Measurements from ENCODE around the gene ATP5PO. TPM values are rescaled to one million over a fixed set of nuclear protein-coding genes. Genes with fewer than 3 reads are reported as not detected.

The ATP5PO gene
- polyA plus RNA-seq, 4 donors = 206 to 904 (median 590) TPM

DNA sequence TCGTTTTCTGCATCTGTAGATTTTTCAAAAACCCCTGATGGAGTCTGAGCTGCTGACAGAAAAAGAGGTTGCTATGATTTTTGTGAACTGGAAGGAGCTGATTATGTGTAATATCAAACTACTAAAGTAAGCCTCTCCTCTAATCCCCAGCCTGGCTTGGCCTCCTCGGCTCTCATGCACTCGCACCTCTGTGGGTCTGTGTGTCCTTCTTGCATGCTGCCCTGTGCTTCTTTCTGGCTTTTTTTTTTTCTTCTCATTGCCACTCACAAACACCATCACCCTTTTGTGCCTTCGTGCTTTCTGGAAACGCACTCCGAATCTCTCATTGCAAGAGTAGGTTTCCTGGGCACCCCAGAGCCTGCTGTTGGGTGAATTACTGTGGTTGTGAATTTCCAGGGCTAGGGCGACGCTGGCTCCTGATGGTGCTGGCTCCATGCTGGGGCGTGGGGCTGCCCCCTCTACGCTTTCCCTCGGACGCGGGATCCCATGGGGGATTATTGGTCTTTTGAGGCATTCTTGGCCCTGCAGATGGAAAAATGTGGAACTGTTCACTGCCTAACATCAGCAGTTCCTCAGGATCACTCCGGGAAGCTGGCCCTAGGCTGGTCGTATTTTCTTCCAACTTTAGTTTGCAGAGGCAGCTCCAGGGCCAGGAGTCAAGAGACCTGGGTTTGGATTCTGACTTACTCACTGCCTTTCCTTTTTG is 56.8 kb downstream of the ATP5PO start:
- Histone ChIP-seq H3K27ac (ENCODE audit: low read depth in 1 of 3, low read length in 2 of 3) (no peak overlapping the region), H3K9me3 (ENCODE audit: control insufficient read depth in 2 of 2, insufficient read depth in 1 of 2, low read depth in 1 of 2, low read length in 1 of 2) (no peaks in the 10 kb centered on the region), H3K4me3 (ENCODE audit: low read depth in 1 of 3, low read length in 3 of 3) (no peak overlapping the region), H3K27me3 (ENCODE audit: control insufficient read depth in 3 of 3, insufficient read depth in 3 of 3, low read length in 3 of 3) (no peaks in the 10 kb centered on the region), H3K4me1 (ENCODE audit: control insufficient read depth in 3 of 3, insufficient read depth in 2 of 3, low read depth in 1 of 3, low read length in 2 of 3) (no peaks in the 10 kb centered on the region), H3K36me3 (ENCODE audit: control insufficient read depth in 3 of 3, insufficient read depth in 2 of 3, low read depth in 1 of 3, low read length in 3 of 3) (no peaks in the 10 kb centered on the region)
- FAIRE-seq (no peak), DNase-seq (no peak)
- 77 to 84% (median 83%) methylated on average over 15 of the region's 15 CpGs for WGBS, 3 donors

DNA sequence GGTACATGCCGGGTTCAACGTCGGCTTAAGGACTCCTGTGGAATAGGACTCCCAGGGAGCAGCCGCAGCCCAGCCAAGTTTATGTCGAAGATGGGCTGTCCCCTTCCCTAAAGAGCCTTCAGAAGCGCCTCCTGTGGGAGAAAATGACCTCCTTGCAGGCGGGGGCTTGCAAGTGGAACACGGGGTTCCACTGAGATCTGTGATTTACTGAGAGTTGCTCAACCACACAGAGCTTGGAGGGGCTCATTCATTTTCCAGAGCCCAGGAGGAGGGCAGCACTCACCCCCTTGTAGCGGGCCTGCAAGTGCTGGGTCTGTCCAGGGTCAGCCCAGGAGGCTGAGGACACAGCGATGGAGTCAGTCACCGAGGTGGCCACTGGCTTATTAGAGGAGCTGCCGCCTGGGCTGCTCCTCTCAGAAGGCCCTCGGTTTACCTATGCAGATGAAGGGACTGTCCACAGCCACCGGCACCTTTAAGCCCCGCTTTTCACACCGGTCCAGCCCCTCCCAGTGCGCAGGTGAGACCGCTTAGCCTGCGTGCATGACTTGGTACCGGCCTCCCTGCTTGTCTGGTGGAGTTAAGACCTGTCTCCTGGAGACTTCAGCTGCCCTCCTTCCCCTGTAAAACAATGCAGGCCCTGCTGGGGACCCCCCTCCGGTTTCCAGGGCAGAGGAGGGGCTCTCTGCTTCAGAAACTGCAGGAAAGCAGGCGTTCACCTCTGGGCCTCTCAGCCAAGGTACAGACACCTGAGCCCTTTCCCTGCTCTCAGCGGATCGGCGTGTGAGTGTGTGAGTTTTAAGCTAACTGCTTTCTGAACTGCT is 57.5 kb downstream of the ATP5PO start:
- no peaks in the 10 kb centered on the region for H3K36me3 ChIP-seq (ENCODE audit: control insufficient read depth in 3 of 3, insufficient read depth in 2 of 3, low read depth in 1 of 3, low read length in 3 of 3)
- WGBS, 3 donors = 80 to 83% (median 81%) methylated on average over 25 of the region's 25 CpGs
- FAIRE-seq (no peak), DNase-seq (no peak)
- H3K4me3 ChIP-seq (ENCODE audit: low read depth in 1 of 3, low read length in 3 of 3) = no peak overlapping the region
- no peaks in the 10 kb centered on the region for H3K9me3 ChIP-seq (ENCODE audit: control insufficient read depth in 2 of 2, insufficient read depth in 1 of 2, low read depth in 1 of 2, low read length in 1 of 2)
- H3K4me1 ChIP-seq (ENCODE audit: control insufficient read depth in 3 of 3, insufficient read depth in 2 of 3, low read depth in 1 of 3, low read length in 2 of 3) = no peaks in the 10 kb centered on the region
- no peak overlapping the region for H3K27ac ChIP-seq (ENCODE audit: low read depth in 1 of 3, low read length in 2 of 3)
- H3K27me3 ChIP-seq (ENCODE audit: control insufficient read depth in 3 of 3, insufficient read depth in 3 of 3, low read length in 3 of 3) = no peaks in the 10 kb centered on the region

DNA sequence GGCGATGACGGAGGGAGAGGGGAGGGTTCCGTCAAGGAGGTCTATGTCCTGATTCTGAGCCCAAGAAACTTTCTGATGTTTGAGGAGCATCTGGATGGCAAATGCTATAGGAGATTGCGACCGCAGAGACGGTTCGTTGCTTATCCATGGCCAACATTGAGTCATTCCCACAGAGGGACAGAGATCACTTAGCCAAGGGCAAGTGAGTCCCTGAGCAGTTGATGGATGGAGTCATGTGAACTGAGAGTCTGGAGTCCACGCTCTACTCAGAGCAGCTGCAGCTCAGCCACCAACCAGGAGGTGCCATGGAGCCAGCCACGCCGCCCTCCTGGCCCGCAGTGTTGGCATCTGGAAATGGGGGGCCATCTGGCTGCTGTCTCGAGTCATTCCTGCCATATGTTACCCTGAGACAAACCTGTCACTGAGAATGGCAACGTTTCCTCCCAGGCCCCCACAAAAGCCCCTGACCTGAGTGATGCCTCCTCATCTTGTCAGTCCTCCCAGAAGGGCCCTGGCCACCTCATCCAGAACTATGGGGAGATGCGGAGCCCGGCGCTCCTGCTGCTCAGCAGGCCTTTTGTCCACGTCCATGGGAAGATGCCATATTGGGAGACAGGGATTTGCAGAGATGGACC is 58.6 kb downstream of the ATP5PO start:
- Histone ChIP-seq H3K27ac (ENCODE audit: low read depth in 1 of 3, low read length in 2 of 3) (no peak overlapping the region), H3K4me1 (ENCODE audit: control insufficient read depth in 3 of 3, insufficient read depth in 2 of 3, low read depth in 1 of 3, low read length in 2 of 3) (no peaks in the 10 kb centered on the region), H3K27me3 (ENCODE audit: control insufficient read depth in 3 of 3, insufficient read depth in 3 of 3, low read length in 3 of 3) (no peaks in the 10 kb centered on the region), H3K4me3 (ENCODE audit: low read depth in 1 of 3, low read length in 3 of 3) (no peak overlapping the region), H3K9me3 (ENCODE audit: control insufficient read depth in 2 of 2, insufficient read depth in 1 of 2, low read depth in 1 of 2, low read length in 1 of 2) (no peaks in the 10 kb centered on the region), H3K36me3 (ENCODE audit: control insufficient read depth in 3 of 3, insufficient read depth in 2 of 3, low read depth in 1 of 3, low read length in 3 of 3) (no peaks in the 10 kb centered on the region)
- WGBS, 3 donors = 86 to 91% (median 89%) methylated on average over 17 of the region's 17 CpGs
- no peak for FAIRE-seq
- no peak for DNase-seq

DNA sequence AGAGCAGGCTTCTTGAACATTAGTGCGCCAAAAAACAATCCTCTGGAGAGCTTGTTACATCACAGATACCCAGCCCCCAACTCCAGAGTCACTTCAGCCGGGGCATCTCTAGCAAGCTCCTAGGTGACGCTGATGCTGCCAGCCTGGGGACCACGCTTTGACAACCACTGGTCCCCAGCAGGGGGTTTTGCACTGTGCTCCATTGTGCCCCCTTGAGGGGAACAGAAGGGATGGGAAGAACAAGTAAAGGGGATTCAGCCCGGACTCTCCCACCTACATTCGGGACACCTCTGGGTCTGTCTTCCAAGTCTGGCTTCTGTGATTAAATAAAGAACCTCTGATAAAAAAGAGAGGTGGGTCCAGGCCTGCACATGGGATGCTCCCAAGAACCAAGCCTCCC is 60.4 kb downstream of the ATP5PO start:
- Histone ChIP-seq H3K4me3 (ENCODE audit: low read depth in 1 of 3, low read length in 3 of 3) (no peak overlapping the region), H3K4me1 (ENCODE audit: control insufficient read depth in 3 of 3, insufficient read depth in 2 of 3, low read depth in 1 of 3, low read length in 2 of 3) (no peaks in the 10 kb centered on the region), H3K27me3 (ENCODE audit: control insufficient read depth in 3 of 3, insufficient read depth in 3 of 3, low read length in 3 of 3) (no peaks in the 10 kb centered on the region), H3K9me3 (ENCODE audit: control insufficient read depth in 2 of 2, insufficient read depth in 1 of 2, low read depth in 1 of 2, low read length in 1 of 2) (no peaks in the 10 kb centered on the region), H3K27ac (ENCODE audit: low read depth in 1 of 3, low read length in 2 of 3) (no peak overlapping the region), H3K36me3 (ENCODE audit: control insufficient read depth in 3 of 3, insufficient read depth in 2 of 3, low read depth in 1 of 3, low read length in 3 of 3) (no peaks in the 10 kb centered on the region)
- DNase-seq (no peak), FAIRE-seq (no peak)
- WGBS, 3 donors = 88 to 92% (median 89%) methylated on average over 6 of the region's 6 CpGs

DNA sequence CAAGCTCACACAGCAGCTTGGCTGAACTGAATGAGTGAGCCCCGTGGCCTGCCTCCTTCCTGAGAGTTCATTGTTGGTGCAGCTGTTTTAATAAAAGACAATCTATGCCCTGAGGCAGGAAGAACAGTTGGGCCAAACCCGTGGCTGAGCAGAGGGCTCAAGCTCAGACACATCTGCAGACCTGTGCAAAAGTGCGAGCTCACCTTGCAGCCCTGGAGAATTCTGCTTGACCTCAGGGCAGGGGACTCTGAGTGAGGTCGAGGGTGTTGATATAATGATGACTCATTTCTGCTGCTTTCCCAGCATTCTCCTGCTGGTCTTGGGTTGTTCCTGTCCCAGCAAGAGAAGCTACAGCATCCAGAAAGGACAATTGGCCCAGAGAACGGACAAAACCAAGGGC is 61.0 kb downstream of the ATP5PO start:
- FAIRE-seq (no peak), DNase-seq (no peak)
- Histone ChIP-seq H3K36me3 (ENCODE audit: control insufficient read depth in 3 of 3, insufficient read depth in 2 of 3, low read depth in 1 of 3, low read length in 3 of 3) (no peaks in the 10 kb centered on the region), H3K27me3 (ENCODE audit: control insufficient read depth in 3 of 3, insufficient read depth in 3 of 3, low read length in 3 of 3) (no peaks in the 10 kb centered on the region), H3K9me3 (ENCODE audit: control insufficient read depth in 2 of 2, insufficient read depth in 1 of 2, low read depth in 1 of 2, low read length in 1 of 2) (no peaks in the 10 kb centered on the region), H3K4me3 (ENCODE audit: low read depth in 1 of 3, low read length in 3 of 3) (no peak overlapping the region), H3K27ac (ENCODE audit: low read depth in 1 of 3, low read length in 2 of 3) (no peak overlapping the region), H3K4me1 (ENCODE audit: control insufficient read depth in 3 of 3, insufficient read depth in 2 of 3, low read depth in 1 of 3, low read length in 2 of 3) (no peaks in the 10 kb centered on the region)
- WGBS, 3 donors = 55 to 62% (median 56%) methylated on average over 5 of the region's 5 CpGs

Other genes starting within 250 kb of the ATP5PO start
- 100 to 1,000 TPM in 1 of 4 donors, 10 to 100 TPM in 3; 47.0 to 118 (median 58.8) TPM for gene MRPS6, start 157.8 kb upstream of the ATP5PO start, polyA plus RNA-seq
- gene SLC5A3, start 157.8 kb upstream of the ATP5PO start, polyA plus RNA-seq = 10 to 100 TPM in 1 of 4 donors, 1 to 10 TPM in 1, under 1 TPM in 2; 0.54 to 50.6 (median 1.6) TPM

All from small intestine (tissue), 7 donors.